CD4-positive, alpha-beta T cell (primary cell): Measurements from ENCODE around the gene SLC35A3. TPM values are rescaled to one million over a fixed set of nuclear protein-coding genes. Genes with fewer than 3 reads are reported as not detected.
A peak's percentile ranks its signal among the peaks of the same experiment; 100 is the strongest.
"Not testable (repeated sequence)": the region's sequence is repeated elsewhere in the genome, so short reads cannot be mapped to it uniquely, and the experiment has no call there.

Source experiments
- ATAC-seq: fragments of 200-7000 bp; cut with Tn5 transposase; one replicate; pipeline ENCODE4 v1.10.0; 2022; ENCODE audit warnings: mild to moderate bottlenecking; ENCODE audit not compliant: poor library complexity
- CTCF ChIA-PET: fragments of 350-600 bp; sonication (Branson Sonifier 250); formaldehyde crosslinking; loops from one replicate; lab custom pipeline; 2021; ENCODE audit warnings: antibody characterized with exemption, inconsistent platforms; lab: Charles Lee
- POLR2A ChIA-PET: fragments of 350-600 bp; sonication (Branson Sonifier 250); formaldehyde crosslinking; loops from one replicate; lab custom pipeline; 2021; ENCODE audit warnings: antibody characterized with exemption, inconsistent platforms; lab: Charles Lee
- DNase-seq, 14 experiments: peaks; one replicate each; pipeline ENCODE4 v3.0.0-alpha.2; 2013 to 2020; ENCODE audit warnings: mixed read lengths in 2 of 14
- H3K27ac ChIP-seq, 2 donors: one replicate each; pipeline versions ENCODE4 v1.5.1 to v1.7.0; 2013; ENCODE audit warnings: low read length in 2 of 2, low read depth in 1 of 2, mild to moderate bottlenecking in 1 of 2
- H3K27me3 ChIP-seq, 2 experiments: 1 replicate in 1 of 2; 2 replicates in 1 of 2; pipeline versions ENCODE4 v1.6.1 to v1.7.0; 2013; ENCODE audit warnings: low read length in 2 of 2, control low read depth in 1 of 2, mild to moderate bottlenecking in 1 of 2, moderate library complexity in 1 of 2; ENCODE audit not compliant: insufficient read depth in 2 of 2, control insufficient read depth in 1 of 2
- H3K36me3 ChIP-seq: one replicate; pipeline ENCODE4 v1.6.1; 2013; ENCODE audit warnings: low read length, control low read depth; ENCODE audit not compliant: insufficient read depth
- H3K4me1 ChIP-seq: one replicate; pipeline ENCODE4 v1.6.1; 2013; ENCODE audit warnings: low read length, control low read depth; ENCODE audit not compliant: insufficient read depth
- H3K4me3 ChIP-seq: one replicate; pipeline ENCODE4 v1.5.1; 2013; ENCODE audit warnings: mild to moderate bottlenecking, low read length, moderate library complexity
- H3K9me3 ChIP-seq, 2 experiments: 1 replicate in 1 of 2; 2 replicates in 1 of 2; pipeline versions ENCODE4 v1.6.1 to v1.7.0; 2013; ENCODE audit warnings: low read length in 2 of 2, mild to moderate bottlenecking in 2 of 2, control low read depth in 1 of 2, moderate library complexity in 1 of 2; ENCODE audit not compliant: control insufficient read depth in 1 of 2, insufficient read depth in 1 of 2
- H3K27ac Mint-ChIP-seq: one replicate; pipeline ENCODE4 v1.8.0; 2020; ENCODE audit warnings: mixed read lengths
- H3K27me3 Mint-ChIP-seq: one replicate; pipeline ENCODE4 v1.8.0; 2021; ENCODE audit warnings: mixed read lengths
- H3K36me3 Mint-ChIP-seq: one replicate; pipeline ENCODE4 v1.8.0; 2021; ENCODE audit warnings: low read depth, mixed read lengths
- H3K4me1 Mint-ChIP-seq: one replicate; pipeline ENCODE4 v1.8.0; 2021; ENCODE audit warnings: low read depth, mixed read lengths
- H3K4me3 Mint-ChIP-seq: one replicate; pipeline ENCODE4 v1.8.0; 2020; ENCODE audit warnings: mild to moderate bottlenecking, mixed read lengths
- H3K9me3 Mint-ChIP-seq: one replicate; pipeline ENCODE4 v1.8.0; 2020; ENCODE audit warnings: mixed read lengths
- intact Hi-C, 2 experiments: fragments of 100-400 bp; cut with DNase I in 1 of 2; cut with micrococcal nuclease in 1 of 2; formaldehyde crosslinking; loops; one replicate each; pipeline versions ENCODE4 v1.15.1 to v1.9.0; 2023 to 2025; cut with DNase I, micrococcal nuclease
- total RNA-seq, 174 experiments: library from RNA in 2 of 174; stranded (reverse) in 2 of 174; gene quantifications; one replicate each; pipeline ENCODE4 v1.2.3 and lab custom pipeline; 2021 to 2026
- TF ChIP-seq, protein P1 (sequence below): fragments of 200-600 bp; IDR thresholded peaks from one replicate; pipeline ENCODE4 v1.8.0; 2022; ENCODE audit warnings: antibody characterized with exemption, mild to moderate bottlenecking

The SLC35A3 gene
- total RNA-seq, 2 experiments from 2014 or later: 20.2 to 24.6 TPM

DNA sequence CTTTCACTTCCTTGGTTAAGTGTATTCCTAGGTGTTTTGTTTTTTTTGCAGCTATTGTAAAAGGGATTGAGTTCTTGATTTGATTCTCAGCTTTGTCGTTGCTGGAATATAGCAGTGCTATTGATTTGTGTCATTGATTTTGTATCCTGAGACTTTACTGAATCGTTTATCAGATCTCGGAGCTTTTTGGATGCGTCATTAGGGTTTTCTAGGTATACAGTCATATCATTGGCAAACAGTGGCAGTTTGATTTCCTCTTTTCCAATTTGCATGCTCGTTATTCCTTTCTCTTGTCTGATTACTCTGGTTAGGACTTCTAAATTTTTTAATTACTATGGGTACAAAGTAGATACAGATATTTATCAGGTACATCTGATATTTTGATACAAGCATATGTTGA is 75.4 kb downstream of the SLC35A3 start:
- H3K36me3 Mint-ChIP-seq: peaks cover 48% of the 10 kb centered on the region
- intact Hi-C loops: no loop called here
- no peak overlapping the region for H3K27ac Mint-ChIP-seq
- no peak for ATAC-seq
- CTCF ChIA-PET: no interaction called here
- no peaks in the 10 kb centered on the region for H3K9me3 Mint-ChIP-seq
- no peaks in the 10 kb centered on the region for H3K27me3 Mint-ChIP-seq
- H3K4me3 Mint-ChIP-seq: peak overlapping the region; percentile 64
- Histone ChIP-seq H3K4me3 (no peak overlapping the region), H3K27ac (no peak overlapping the region), H3K36me3 (peaks cover 9% of the 10 kb centered on the region), H3K4me1 (peaks cover 44% of the 10 kb centered on the region), H3K27me3 (no peaks in the 10 kb centered on the region), H3K9me3 (no peaks in the 10 kb centered on the region)
- peaks cover 88% of the 10 kb centered on the region for H3K4me1 Mint-ChIP-seq
- no peak for DNase-seq
- POLR2A ChIA-PET: no interaction called here
- TF ChIP-seq, protein P1, sequence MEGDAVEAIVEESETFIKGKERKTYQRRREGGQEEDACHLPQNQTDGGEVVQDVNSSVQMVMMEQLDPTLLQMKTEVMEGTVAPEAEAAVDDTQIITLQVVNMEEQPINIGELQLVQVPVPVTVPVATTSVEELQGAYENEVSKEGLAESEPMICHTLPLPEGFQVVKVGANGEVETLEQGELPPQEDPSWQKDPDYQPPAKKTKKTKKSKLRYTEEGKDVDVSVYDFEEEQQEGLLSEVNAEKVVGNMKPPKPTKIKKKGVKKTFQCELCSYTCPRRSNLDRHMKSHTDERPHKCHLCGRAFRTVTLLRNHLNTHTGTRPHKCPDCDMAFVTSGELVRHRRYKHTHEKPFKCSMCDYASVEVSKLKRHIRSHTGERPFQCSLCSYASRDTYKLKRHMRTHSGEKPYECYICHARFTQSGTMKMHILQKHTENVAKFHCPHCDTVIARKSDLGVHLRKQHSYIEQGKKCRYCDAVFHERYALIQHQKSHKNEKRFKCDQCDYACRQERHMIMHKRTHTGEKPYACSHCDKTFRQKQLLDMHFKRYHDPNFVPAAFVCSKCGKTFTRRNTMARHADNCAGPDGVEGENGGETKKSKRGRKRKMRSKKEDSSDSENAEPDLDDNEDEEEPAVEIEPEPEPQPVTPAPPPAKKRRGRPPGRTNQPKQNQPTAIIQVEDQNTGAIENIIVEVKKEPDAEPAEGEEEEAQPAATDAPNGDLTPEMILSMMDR: no peak

GRCh38 chr1:100047235-100047708 is 77.5 kb downstream of the SLC35A3 start:
- H3K27me3 ChIP-seq, H3K27me3 Mint-ChIP-seq, H3K9me3 Mint-ChIP-seq, DNase-seq, ATAC-seq, H3K9me3 ChIP-seq, H3K4me3 ChIP-seq, H3K27ac ChIP-seq, intact Hi-C loops: not testable (repeated sequence)
- ChIA-PET CTCF (interaction anchor here (0.7 kb wide), 1 partner anchor 40 kb away, joined by 4 read pairs; no protein-coding TSS in a partner anchor), POLR2A (interaction anchor here (1.2 kb wide), 1 partner anchor 8 kb away, joined by 3 read pairs; no protein-coding TSS in a partner anchor)
- H3K4me1 ChIP-seq: peaks cover 31% of the 10 kb centered on the region
- H3K36me3 ChIP-seq: peaks cover 14% of the 10 kb centered on the region
- peaks cover 86% of the 10 kb centered on the region for H3K4me1 Mint-ChIP-seq
- H3K4me3 Mint-ChIP-seq: peak overlapping the region; percentile 61
- peaks cover 66% of the 10 kb centered on the region for H3K36me3 Mint-ChIP-seq
- peak overlapping the region; percentile 60 for H3K27ac Mint-ChIP-seq

GRCh38 chr1:100050139-100050538 is 80.3 kb downstream of the SLC35A3 start:
- TF ChIP-seq, protein P1: no peak
- DNase-seq (no peak), ATAC-seq (no peak)
- peaks cover 9% of the 10 kb centered on the region for H3K36me3 ChIP-seq
- Mint-ChIP-seq H3K4me3 (no peak overlapping the region), H3K4me1 (peaks cover 73% of the 10 kb centered on the region), H3K27me3 (no peaks in the 10 kb centered on the region), H3K9me3 (no peaks in the 10 kb centered on the region), H3K27ac (peak overlapping the region; percentile 24), H3K36me3 (peaks cover 64% of the 10 kb centered on the region)
- H3K9me3 ChIP-seq: no peaks in the 10 kb centered on the region
- POLR2A ChIA-PET: no interaction called here
- peaks cover 23% of the 10 kb centered on the region for H3K4me1 ChIP-seq
- CTCF ChIA-PET: no interaction called here
- no peaks in the 10 kb centered on the region for H3K27me3 ChIP-seq
- no peak overlapping the region for H3K4me3 ChIP-seq
- intact Hi-C loops: no loop called here
- H3K27ac ChIP-seq: no peak overlapping the region

GRCh38 chr1:100051401-100051800 is 81.6 kb downstream of the SLC35A3 start:
- Histone ChIP-seq H3K27ac (no peak overlapping the region), H3K4me3 (no peak overlapping the region), H3K9me3 (no peaks in the 10 kb centered on the region), H3K36me3 (peaks cover 10% of the 10 kb centered on the region), H3K4me1 (peaks cover 19% of the 10 kb centered on the region), H3K27me3 (no peaks in the 10 kb centered on the region)
- ATAC-seq (no peak), DNase-seq (no peak)
- Mint-ChIP-seq H3K36me3 (peaks cover 69% of the 10 kb centered on the region), H3K27me3 (no peaks in the 10 kb centered on the region), H3K4me1 (peaks cover 68% of the 10 kb centered on the region), H3K9me3 (no peaks in the 10 kb centered on the region), H3K27ac (no peak overlapping the region), H3K4me3 (no peak overlapping the region)
- TF ChIP-seq, protein P1: no peak
- POLR2A ChIA-PET: interaction anchor here (0.6 to 0.8 kb wide), 3 partner anchors 12 to 140 kb away, joined by 3 to 6 read pairs (median 4); no protein-coding TSS in a partner anchor
- CTCF ChIA-PET: interaction anchor here (1.2 kb wide), 1 partner anchor 10 kb away, joined by 3 read pairs; no protein-coding TSS in a partner anchor
- intact Hi-C loops: no loop called here
